ENCODE results near the gene ANKRD29. TPM values are rescaled to one million over a fixed set of nuclear protein-coding genes. Genes with fewer than 3 reads are reported as not detected.

The ANKRD29 gene
- total and polyA plus RNA-seq, 2 of the 4 experiments (the other 2 are of a cell fraction), result 0.18 to 0.31 TPM

GRCh38 chr18:23652232-23652631, 10.5 kb downstream of the ANKRD29 start:
- 0 out of 2 replicates have a peak overlapping the region, but pooled peaks have one; percentile 4 for H2AK5ac ChIP-seq (ENCODE audit: low read depth, low read length)
- no TSS peak for BruUV-seq (replicated peaks)
- H3K14ac ChIP-seq (replicated peaks; ENCODE audit: low read depth, low read length), result no peak overlapping the region
- H3K9me3 ChIP-seq (ENCODE audit: control insufficient read depth, insufficient read depth, low read length), result no peaks in the 10 kb centered on the region
- H3K4me2 ChIP-seq (ENCODE audit: low read depth, low read length), result no peak overlapping the region
- H3K23ac ChIP-seq (ENCODE audit: low read depth, low read length), result no peak overlapping the region
- ChIA-PET POLR2A (ENCODE audit: unreplicated experiment) (no interaction called here), CTCF (no interaction called here)
- H4K91ac ChIP-seq (ENCODE audit: insufficient read depth, low read depth, low read length), result no peak overlapping the region
- H2BK15ac ChIP-seq (ENCODE audit: low read depth, low read length), result no peak overlapping the region
- H2BK5ac ChIP-seq (ENCODE audit: low read depth, low read length, poor library complexity, severe bottlenecking), result no peak overlapping the region
- H3K56ac ChIP-seq (ENCODE audit: extremely low read depth, insufficient read depth, low read length), result no peak overlapping the region
- H2BK120ac ChIP-seq (ENCODE audit: low read depth, low read length), result no peak overlapping the region
- H4K5ac ChIP-seq (ENCODE audit: low read depth, low read length), result no peak overlapping the region
- H3K18ac ChIP-seq (ENCODE audit: low read depth, low read length), result no peak overlapping the region
- intact Hi-C loops (cut with micrococcal nuclease), result no loop called here
- H3K4me1 ChIP-seq (ENCODE audit: control insufficient read depth, insufficient read depth, low read length), result no peaks in the 10 kb centered on the region; the same call in none of the 2 replicates
- in situ Hi-C loops (cut with MboI; ENCODE audit: low sequenced_read_pairs), result no loop called here
- ATAC-seq (ENCODE audit: low read depth), result no peak
- H2BK20ac ChIP-seq (ENCODE audit: low read depth, low read length), result no peak overlapping the region
- H4K20me1 ChIP-seq (ENCODE audit: insufficient read depth, low read length), result no peaks in the 10 kb centered on the region
- H3K27me3 ChIP-seq (ENCODE audit: control insufficient read depth, insufficient read depth, low read length), result peaks cover 10% of the 10 kb centered on the region
- dilution Hi-C loops (cut with HindIII; ENCODE audit: low sequenced_read_pairs, unreplicated experiment), result no loop called here
- no peaks in the 10 kb centered on the region for H3K36me3 ChIP-seq (ENCODE audit: control insufficient read depth, insufficient read depth, low read length)
- no peaks in the 10 kb centered on the region for H3K9me1 ChIP-seq (ENCODE audit: insufficient read depth, low read length)
- peak overlapping the region; percentile 42 for H2AK9ac ChIP-seq (replicated peaks; ENCODE audit: low read depth, low read length, poor library complexity)
- TF ChIP-seq CHD1 (IDR thresholded peaks at IDR 0.05; ENCODE audit: low read depth, low read length) (no peak), RAD21 (IDR thresholded peaks at IDR 0.05; ENCODE audit: low read length) (no peak), CEBPB (IDR thresholded peaks at IDR 0.05; ENCODE audit: low read depth, low read length) (no peak), USF2 (IDR thresholded peaks at IDR 0.05; ENCODE audit: low read depth, low read length) (no peak), MXI1 (IDR thresholded peaks at IDR 0.05; ENCODE audit: borderline replicate concordance, low read depth, low read length) (no peak), NFE2L2 (IDR thresholded peaks at IDR 0.05; ENCODE audit: low read depth, low read length) (no peak), BHLHE40 (IDR thresholded peaks at IDR 0.05; ENCODE audit: low read depth, low read length) (no peak), POLR2A (IDR thresholded peaks at IDR 0.05; ENCODE audit: low read depth, low read length) (no peak), RCOR1 (IDR thresholded peaks at IDR 0.05; ENCODE audit: insufficient replicate concordance, low read length) (no peak)
- no peak overlapping the region for H3K9ac ChIP-seq (ENCODE audit: low read depth, low read length)
- no peak overlapping the region for H4K8ac ChIP-seq (ENCODE audit: low read depth in 2 of 2, low read length in 2 of 2)
- no peak overlapping the region for H3K4ac ChIP-seq (ENCODE audit: low read depth, low read length)
- H3K27ac ChIP-seq (ENCODE audit: insufficient read depth, low read length), result no peak overlapping the region
- H3K79me1 ChIP-seq (ENCODE audit: low read depth in 1 of 2, low read length in 2 of 2), result no peaks in the 10 kb centered on the region
- no peak overlapping the region for H3K4me3 ChIP-seq (ENCODE audit: insufficient read depth, low read depth, low read length)
- no peak overlapping the region for H2AFZ ChIP-seq (replicated peaks; ENCODE audit: low read length, poor library complexity)
- no peak for DNase-seq
- 30% methylated on average over 2 of the region's 6 CpGs; no CpG with 5 or more reads in 1 of the 2 experiments for WGBS, 2 experiments (ENCODE audit: extremely low coverage in 2 of 2, insufficient read length in 1 of 2)

Data from IMR-90 (cell line).